GM19463 (cell line): ENCODE results near the gene ADARB1.

Source experiments
- ATAC-seq: cut with Tn5 transposase; IDR thresholded peaks from one replicate; pipeline ENCODE4 v1.9.1; 2021; ENCODE audit warnings: mild to moderate bottlenecking, moderate library complexity; ENCODE audit not compliant: unreplicated experiment

The ADARB1 gene

GRCh38 chr21:45113543-45113942, 39.2 kb downstream of the ADARB1 start:
- no peak for ATAC-seq

GRCh38 chr21:45114072-45114471, 39.7 kb downstream of the ADARB1 start:
- ATAC-seq, result no peak

- ATAC-seq, result no peak
Observed at GRCh38 chr21:45114475-45114874, 40.1 kb downstream of the ADARB1 start.

GRCh38 chr21:45115141-45115540, 40.8 kb downstream of the ADARB1 start:
- ATAC-seq, result no peak

- no peak for ATAC-seq
Observed at GRCh38 chr21:45116066-45116465, 41.7 kb downstream of the ADARB1 start.

GRCh38 chr21:45117314-45117713, 42.9 kb downstream of the ADARB1 start:
- ATAC-seq, result no peak

- ATAC-seq, result no peak
Observed at GRCh38 chr21:45118099-45118498, 43.7 kb downstream of the ADARB1 start.

GRCh38 chr21:45119812-45120211, 45.4 kb downstream of the ADARB1 start:
- ATAC-seq, result no peak

GRCh38 chr21:45120975-45121374, 46.6 kb downstream of the ADARB1 start:
- ATAC-seq, result no peak

GRCh38 chr21:45122030-45122429, 47.6 kb downstream of the ADARB1 start:
- no peak for ATAC-seq

GRCh38 chr21:45122432-45123132, 48.2 kb downstream of the ADARB1 start:
- ATAC-seq, result no peak

- no peak for ATAC-seq
Observed at GRCh38 chr21:45123440-45123839, 49.1 kb downstream of the ADARB1 start.

GRCh38 chr21:45124596-45124995, 50.2 kb downstream of the ADARB1 start:
- ATAC-seq, result no peak

- no peak for ATAC-seq
Observed at GRCh38 chr21:45125357-45125756, 51.0 kb downstream of the ADARB1 start.

- ATAC-seq, result no peak
Observed at GRCh38 chr21:45126204-45126626, 51.8 kb downstream of the ADARB1 start.

- ATAC-seq, result no peak
Observed at GRCh38 chr21:45126983-45127382, 52.6 kb downstream of the ADARB1 start.

GRCh38 chr21:45127937-45128336, 53.6 kb downstream of the ADARB1 start:
- no peak for ATAC-seq

GRCh38 chr21:45128613-45129188, 54.3 kb downstream of the ADARB1 start:
- ATAC-seq, result no peak

- no peak for ATAC-seq
Observed at GRCh38 chr21:45129189-45129923, 55.0 kb downstream of the ADARB1 start.

GRCh38 chr21:45130324-45130774, 56.0 kb downstream of the ADARB1 start:
- ATAC-seq, result no peak

GRCh38 chr21:45131537-45131999, 57.2 kb downstream of the ADARB1 start:
- no peak for ATAC-seq
